Stimulated activated CD4-positive, alpha-beta T cell treated with anti-CD3 and anti-CD28 coated beads, Interleukin-15, amount 100 ng/mL, for 1 hour (primary cell): ENCODE data around the gene PFKFB4.
"Not testable (repeated sequence)": the region's sequence is repeated elsewhere in the genome, so short reads cannot be mapped to it uniquely, and the experiment has no call there.

Experiments used
- DNase-seq, 2 donors: peaks; one replicate each; pipeline ENCODE4 v3.0.0-alpha.2; 2020; ENCODE audit warnings: low read depth in 1 of 2, low spot score in 1 of 2

Gene PFKFB4

GRCh38 chr3:48561045-48561736, 4.6 kb upstream of the PFKFB4 start:
- no peak for DNase-seq

- no peak for DNase-seq
Observed at GRCh38 chr3:48560648-48561018, 4.0 kb upstream of the PFKFB4 start.

- DNase-seq, result no peak
Observed at GRCh38 chr3:48558493-48559134, 2.0 kb upstream of the PFKFB4 start.

DNA sequence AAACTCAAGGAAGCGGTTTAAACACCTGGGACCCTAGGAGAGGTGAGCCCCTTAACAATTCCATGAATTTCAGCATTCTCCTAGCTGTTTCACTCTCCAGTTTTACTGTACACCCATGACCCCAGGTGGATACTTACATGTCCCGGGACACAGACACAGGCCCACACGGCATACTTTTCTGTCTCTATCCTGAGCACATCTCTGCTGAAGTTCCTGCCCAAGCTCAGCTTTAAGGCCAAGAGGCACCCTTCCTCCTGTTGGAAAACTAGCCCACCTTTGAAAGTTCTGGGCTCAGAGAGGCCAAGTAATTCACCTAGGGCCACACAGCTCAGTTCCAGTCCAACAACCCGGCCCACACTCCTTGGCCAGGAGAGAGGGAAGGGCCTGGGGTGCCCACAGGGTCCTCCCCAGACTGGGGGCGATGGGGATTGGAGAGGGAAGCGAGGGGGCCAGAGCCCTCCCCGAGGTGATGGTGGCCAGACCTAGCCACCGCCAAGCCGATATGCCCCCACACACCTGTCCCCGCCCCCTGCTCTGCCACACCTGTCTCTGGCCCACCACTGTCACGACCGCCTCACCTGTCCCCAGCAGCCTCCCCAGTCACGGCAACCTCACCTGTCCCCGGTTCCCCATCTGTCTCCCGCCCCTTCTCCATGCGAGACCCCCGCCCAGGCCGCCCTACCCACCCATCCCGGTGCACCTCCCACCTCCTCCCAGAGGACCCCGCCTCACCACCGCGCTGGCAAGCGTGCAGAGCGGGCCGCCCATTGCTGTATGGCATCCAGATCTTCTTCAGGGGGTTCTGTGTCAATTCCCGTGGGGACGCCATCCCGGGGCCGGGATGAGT, 431 bp downstream of the PFKFB4 start:
- DNase-seq, result peak in 1 of 2 donors; percentile 8

- no peak for DNase-seq
Observed at GRCh38 chr3:48555231-48555948, 1.2 kb downstream of the PFKFB4 start.

DNA sequence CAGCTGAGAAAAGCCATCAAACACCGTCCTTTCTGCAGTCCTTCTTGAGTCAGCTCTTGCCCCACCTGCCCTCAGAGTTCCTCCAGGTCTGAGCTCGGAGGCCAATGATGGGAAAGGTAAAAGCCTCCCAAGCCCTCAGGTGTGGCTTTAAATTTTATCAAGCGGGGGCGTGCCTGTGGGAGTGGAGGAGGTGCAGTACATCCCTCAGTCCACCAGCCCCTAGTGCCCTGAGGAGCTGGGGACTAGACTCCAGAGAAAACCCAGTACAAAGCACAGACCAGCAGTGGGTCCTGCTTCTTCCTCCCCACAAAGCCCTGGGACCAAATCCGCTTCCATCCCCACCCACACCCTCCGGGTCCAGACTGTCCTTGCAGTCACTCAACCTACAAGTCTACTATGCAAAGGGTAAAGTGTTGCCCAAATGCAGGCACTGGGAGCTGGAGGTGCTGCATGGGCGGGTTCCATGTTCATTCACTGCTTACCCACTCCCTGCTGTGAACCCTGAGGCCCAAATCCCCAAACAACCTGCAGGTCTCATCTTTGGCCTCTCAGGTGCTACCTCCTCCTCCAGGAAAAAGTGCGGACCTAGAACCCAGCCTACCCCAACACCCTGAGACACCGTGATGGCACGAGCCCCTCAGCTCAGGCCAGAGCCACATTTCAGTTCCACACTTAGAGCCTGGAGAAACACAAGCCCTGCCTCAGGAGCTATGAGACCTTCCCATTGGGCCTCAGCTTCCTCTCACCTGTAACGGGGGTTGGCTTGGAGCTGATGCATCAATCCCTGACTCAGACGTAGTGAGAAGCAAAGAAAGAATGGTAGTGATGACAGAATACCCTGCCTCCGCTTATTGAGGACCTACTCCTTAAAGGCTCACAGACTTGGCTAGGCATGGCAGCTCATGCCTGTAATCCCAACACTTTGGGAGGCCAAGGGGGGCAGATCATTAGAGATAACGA, 2.4 kb downstream of the PFKFB4 start:
- no peak for DNase-seq

DNA sequence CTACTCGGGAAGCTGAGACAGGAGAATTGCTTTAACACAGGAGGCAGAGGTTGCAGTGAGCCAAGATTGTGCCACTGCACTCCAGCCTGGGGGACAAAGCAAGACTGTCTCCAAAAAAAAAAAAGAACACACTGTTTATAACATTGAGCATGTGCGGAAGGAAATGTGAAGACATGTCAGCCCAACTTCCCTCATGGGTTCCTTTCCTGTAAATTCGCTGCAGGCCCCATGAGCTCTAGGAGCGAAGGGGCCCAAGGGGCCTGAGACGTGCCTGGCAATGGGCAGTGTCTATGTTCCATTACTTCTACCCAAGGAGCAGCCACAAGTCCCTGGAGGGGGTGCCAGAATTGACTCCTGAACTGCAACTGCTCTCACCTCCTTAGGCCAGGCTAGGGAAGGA, 3.2 kb downstream of the PFKFB4 start:
- DNase-seq, result no peak

GRCh38 chr3:48552111-48552951, 4.3 kb downstream of the PFKFB4 start:
- no peak for DNase-seq

DNA sequence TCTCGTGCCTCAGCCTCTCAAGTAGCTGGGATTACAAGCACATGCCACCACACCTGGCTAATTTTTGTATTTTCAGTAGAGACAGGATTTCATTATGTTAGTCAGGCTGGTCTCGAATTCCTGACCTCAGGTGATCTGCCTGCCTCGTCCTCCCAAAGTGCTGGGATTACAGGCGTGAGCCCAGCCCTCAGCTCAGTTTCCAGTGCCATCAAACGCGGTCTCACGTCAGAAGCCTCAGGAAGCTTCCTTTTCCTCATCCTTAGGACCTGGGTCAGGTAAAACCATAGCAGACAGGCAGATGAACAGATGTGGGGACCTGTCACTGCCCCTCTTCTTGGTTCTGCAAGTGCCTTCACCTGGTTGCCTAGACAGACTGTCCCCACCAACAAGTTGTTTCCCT, 5.0 kb downstream of the PFKFB4 start:
- DNase-seq, result not testable (repeated sequence)

- peak; percentile 65 to 76 for DNase-seq
Observed at GRCh38 chr3:48548729-48549705, 7.6 kb downstream of the PFKFB4 start.

- no peak for DNase-seq
Observed at GRCh38 chr3:48548126-48548525, 8.5 kb downstream of the PFKFB4 start.

DNA sequence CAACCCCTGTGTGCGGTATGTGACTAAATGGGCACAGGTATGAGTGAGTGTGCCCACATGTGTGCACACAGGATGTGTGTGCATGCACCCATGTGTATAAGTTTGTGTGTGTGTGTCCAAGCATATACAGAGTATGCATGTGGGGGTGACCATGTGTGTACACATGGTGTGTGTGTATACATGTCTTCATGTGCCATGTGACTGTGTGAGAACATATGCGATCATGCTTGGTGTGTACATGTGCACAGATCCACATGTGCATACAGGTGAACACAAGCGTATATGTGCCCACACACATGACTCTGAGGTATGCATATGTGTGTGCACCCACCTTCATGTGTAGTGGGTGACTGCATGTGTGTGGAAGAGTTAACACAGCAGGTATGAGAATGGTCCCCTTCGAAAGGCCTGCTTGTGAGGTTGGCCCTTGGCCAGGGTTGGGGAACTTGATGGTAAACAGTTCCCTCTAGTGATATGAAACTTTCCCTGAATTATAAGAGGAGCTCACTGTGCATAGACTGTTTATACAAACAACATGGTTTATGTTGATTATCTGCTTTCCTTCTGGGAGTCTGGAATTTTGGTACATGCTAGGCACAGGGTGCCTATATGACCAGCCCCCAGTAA, 10.3 kb downstream of the PFKFB4 start:
- no peak for DNase-seq

DNA sequence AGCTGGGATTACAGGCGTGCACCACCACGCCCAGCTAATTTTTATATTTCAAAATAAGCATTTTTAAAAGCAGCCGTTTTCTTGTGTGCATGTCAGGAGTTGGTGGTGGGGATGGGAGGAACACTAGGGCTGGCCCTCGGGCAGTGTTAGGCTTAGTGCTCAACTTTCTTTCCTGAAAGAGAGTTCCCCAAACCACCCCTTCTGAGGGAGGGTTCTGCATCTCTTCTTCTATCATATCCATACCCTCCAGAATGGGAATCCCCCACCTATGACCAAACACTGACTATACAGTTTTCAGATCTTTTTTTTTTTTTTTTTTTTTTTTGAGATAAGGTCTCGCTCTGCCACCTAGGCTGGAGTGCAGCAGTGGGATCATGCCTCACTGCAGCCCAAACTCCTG, 12.5 kb downstream of the PFKFB4 start:
- DNase-seq, result no peak

- no peak for DNase-seq
Observed at GRCh38 chr3:48543271-48543866, 13.2 kb downstream of the PFKFB4 start.

- DNase-seq, result no peak
Observed at GRCh38 chr3:48538451-48538850, 18.2 kb downstream of the PFKFB4 start.

GRCh38 chr3:48536785-48537184, 19.8 kb downstream of the PFKFB4 start:
- no peak for DNase-seq

- DNase-seq, result no peak
Observed at GRCh38 chr3:48536116-48536515, 20.5 kb downstream of the PFKFB4 start.
